ENCODE measurements around the gene NFIC. TPM values are rescaled to one million over a fixed set of nuclear protein-coding genes. Genes with fewer than 3 reads are reported as not detected.

NFIC gene
- total RNA-seq, 4 donors from 2014 or later: 165 to 297 (median 211) TPM

DNA sequence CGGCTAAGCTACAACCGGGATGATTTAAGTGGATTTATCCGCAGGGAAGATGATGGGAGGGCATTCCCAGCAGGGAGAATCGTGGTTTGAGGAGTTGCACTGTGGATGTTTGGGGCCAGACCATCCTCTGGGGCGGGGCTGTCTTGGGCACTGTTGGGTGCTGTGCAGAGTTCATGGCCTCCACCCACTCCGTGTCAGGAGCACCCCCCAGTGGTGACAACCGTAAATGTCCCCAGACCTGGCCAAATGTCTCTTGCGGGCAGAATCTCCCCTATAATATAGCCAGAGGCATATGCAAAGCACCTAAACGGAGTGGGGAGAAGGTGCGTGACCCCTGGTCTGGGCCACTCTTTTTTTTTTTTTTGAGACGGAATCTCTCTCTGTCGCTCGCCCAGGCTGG, 73.7 kb downstream of the NFIC start:
- DNase-seq (ENCODE audit: extremely low spot score): no peak
- H3K27ac ChIP-seq (replicated peaks in 1 of 4): peak overlapping the region; percentile 34 to 78 (median 72)
- H3K4me1 ChIP-seq: peaks cover 41 to 77% (median 64%) of the 10 kb centered on the region in 4 donors
- TF ChIP-seq POLR2AphosphoS5 (IDR thresholded peaks at IDR 0.05) (peak in 1 of 2 donors; percentile 34), EP300 (IDR thresholded peaks at IDR 0.05) (no peak)
- TF ChIP-seq, protein P1, sequence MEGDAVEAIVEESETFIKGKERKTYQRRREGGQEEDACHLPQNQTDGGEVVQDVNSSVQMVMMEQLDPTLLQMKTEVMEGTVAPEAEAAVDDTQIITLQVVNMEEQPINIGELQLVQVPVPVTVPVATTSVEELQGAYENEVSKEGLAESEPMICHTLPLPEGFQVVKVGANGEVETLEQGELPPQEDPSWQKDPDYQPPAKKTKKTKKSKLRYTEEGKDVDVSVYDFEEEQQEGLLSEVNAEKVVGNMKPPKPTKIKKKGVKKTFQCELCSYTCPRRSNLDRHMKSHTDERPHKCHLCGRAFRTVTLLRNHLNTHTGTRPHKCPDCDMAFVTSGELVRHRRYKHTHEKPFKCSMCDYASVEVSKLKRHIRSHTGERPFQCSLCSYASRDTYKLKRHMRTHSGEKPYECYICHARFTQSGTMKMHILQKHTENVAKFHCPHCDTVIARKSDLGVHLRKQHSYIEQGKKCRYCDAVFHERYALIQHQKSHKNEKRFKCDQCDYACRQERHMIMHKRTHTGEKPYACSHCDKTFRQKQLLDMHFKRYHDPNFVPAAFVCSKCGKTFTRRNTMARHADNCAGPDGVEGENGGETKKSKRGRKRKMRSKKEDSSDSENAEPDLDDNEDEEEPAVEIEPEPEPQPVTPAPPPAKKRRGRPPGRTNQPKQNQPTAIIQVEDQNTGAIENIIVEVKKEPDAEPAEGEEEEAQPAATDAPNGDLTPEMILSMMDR (IDR thresholded peaks at IDR 0.05): peak; percentile 32 to 53 (median 46)
- H3K4me3 ChIP-seq: no peak overlapping the region
- intact Hi-C loops (cut with DNase I): no loop called here
- H3K36me3 ChIP-seq: peaks cover 34 to 88% (median 69%) of the 10 kb centered on the region in 4 donors
- 59% methylated on average over 12 of the region's 13 CpGs for WGBS
- no peaks in the 10 kb centered on the region for H3K27me3 ChIP-seq
- H3K9me3 ChIP-seq: no peaks in the 10 kb centered on the region

DNA sequence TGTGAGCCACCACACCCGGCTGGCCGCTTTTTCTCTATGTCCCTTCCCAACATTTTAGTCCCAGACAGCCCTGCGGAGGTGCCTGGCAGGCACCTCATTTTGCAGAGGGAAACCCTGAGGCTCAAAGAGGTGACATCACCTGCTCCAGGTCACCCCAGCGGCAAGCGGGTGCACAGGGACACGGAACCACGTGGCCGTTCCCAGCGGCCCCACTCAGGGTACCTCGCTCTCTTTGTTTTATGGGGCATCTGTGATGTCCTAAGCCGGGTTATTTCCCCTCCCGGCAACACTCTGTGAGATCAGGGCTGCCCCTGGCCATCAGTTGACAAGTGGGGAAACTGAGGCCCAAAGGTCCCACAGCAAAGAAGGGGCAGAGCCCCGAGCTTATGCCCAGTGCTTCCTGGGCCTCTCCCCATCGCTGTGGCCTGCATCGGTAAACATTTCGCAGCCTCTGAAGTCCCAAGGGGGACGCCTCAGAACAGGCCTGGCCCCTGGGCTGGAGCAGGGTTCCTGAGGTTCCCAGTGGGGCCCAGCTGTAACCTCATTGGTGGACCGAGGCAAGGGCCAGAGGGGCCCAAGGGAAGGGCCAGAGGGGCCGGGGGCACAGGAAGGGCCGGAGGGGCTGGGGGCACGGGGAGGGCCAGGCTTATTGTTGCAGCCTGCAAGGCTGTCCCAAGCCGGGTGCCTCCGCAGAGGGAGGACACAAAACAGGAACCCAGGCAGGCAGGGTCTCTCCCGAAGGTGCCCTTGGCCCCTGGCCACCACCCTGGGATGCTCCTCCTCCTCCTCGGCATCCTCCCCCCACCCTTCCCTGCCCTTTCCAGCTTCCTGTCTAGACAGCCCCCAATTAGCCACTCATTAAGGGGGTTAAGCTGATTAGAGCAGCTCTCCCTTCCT, 75.0 kb downstream of the NFIC start:
- peak overlapping the region; percentile 71 to 78 (median 72) for H3K27ac ChIP-seq (replicated peaks in 1 of 4)
- H3K36me3 ChIP-seq: peaks cover 37 to 89% (median 71%) of the 10 kb centered on the region in 4 donors
- no peaks in the 10 kb centered on the region for H3K9me3 ChIP-seq
- DNase-seq (ENCODE audit: extremely low spot score): no peak
- no peak for TF ChIP-seq POLR2AphosphoS5 (IDR thresholded peaks at IDR 0.05)
- TF ChIP-seq, protein P1 (IDR thresholded peaks at IDR 0.05): no peak
- no peak for TF ChIP-seq POLR2A (IDR thresholded peaks at IDR 0.05; ENCODE audit: low read depth)
- TF ChIP-seq EP300 (IDR thresholded peaks at IDR 0.05): no peak
- peaks cover 42 to 77% (median 65%) of the 10 kb centered on the region in 4 donors for H3K4me1 ChIP-seq
- no peak overlapping the region for H3K4me3 ChIP-seq
- intact Hi-C loops (cut with DNase I): no loop called here
- H3K27me3 ChIP-seq: no peaks in the 10 kb centered on the region
- WGBS: 74% methylated on average over 20 of the region's 25 CpGs

DNA sequence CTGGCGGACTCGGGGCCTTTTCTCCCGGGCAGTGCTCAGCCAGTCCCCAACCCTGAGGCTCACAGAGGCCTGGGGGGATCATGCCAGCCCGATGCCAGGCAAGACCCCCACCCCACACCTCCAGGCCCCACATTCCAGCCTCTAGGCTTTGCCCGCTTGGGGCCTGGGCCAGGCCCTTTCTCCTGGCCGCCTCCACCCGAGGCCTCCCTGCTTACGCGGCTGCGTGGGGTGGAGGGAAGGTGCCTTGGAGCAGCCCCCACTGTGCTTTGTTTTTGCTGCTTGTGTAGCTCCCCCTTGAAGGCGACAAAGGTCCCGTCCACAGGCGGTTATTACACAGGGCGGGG, 75.6 kb downstream of the NFIC start:
- Histone ChIP-seq H3K27ac (replicated peaks in 1 of 4) (peak overlapping the region; percentile 71 to 78 (median 72)), H3K27me3 (no peaks in the 10 kb centered on the region), H3K4me1 (peaks cover 42 to 77% (median 68%) of the 10 kb centered on the region in 4 donors), H3K36me3 (peaks cover 31 to 89% (median 70%) of the 10 kb centered on the region in 4 donors), H3K9me3 (no peaks in the 10 kb centered on the region), H3K4me3 (no peak overlapping the region)
- TF ChIP-seq, protein P1 (IDR thresholded peaks at IDR 0.05): no peak
- TF ChIP-seq EP300 (IDR thresholded peaks at IDR 0.05) (no peak), POLR2A (IDR thresholded peaks at IDR 0.05; ENCODE audit: low read depth) (no peak), POLR2AphosphoS5 (IDR thresholded peaks at IDR 0.05) (no peak)
- WGBS: 69% methylated on average over 14 of the region's 14 CpGs
- intact Hi-C loops (cut with DNase I): no loop called here
- DNase-seq (ENCODE audit: extremely low spot score): no peak

DNA sequence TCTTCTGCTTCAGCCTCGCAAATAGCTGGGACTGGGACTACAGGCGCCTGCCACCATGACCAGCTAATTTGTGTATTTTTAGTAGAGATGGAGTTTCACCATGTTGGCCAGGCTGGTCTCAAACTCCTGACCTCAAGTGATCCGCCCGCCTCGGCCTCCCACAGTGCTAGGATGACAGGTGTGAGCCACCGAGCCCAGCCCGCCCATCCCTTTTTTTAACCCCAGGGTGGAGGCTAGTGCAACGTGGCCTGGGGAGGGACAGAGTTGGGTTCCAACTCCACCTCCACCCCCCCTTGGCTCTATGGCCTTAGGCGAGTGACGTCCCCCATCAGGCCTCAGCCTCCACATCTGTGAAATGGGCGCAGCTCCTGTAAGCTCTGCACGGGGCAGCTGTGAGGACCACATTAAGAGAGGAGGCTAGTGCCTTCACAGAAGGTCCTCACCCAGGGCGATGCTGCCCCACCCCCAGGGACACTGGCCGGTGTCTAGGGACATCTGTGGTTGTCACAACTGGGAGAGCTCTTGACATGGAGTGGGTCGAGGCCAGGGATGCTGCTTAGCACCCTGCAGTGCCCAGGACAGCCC, 76.2 kb downstream of the NFIC start:
- TF ChIP-seq, protein P1 (IDR thresholded peaks at IDR 0.05): no peak
- no peak for TF ChIP-seq EP300 (IDR thresholded peaks at IDR 0.05)
- no peak for TF ChIP-seq POLR2AphosphoS5 (IDR thresholded peaks at IDR 0.05)
- no peak for TF ChIP-seq POLR2A (IDR thresholded peaks at IDR 0.05; ENCODE audit: low read depth)
- WGBS: 96% methylated on average over 9 of the region's 15 CpGs
- intact Hi-C loops (cut with DNase I): no loop called here
- no peaks in the 10 kb centered on the region for H3K9me3 ChIP-seq
- no peak for DNase-seq (ENCODE audit: extremely low spot score)
- H3K4me3 ChIP-seq: no peak overlapping the region
- no peaks in the 10 kb centered on the region for H3K27me3 ChIP-seq
- H3K36me3 ChIP-seq: peaks cover 30 to 88% (median 67%) of the 10 kb centered on the region in 4 donors
- H3K4me1 ChIP-seq: peaks cover 42 to 82% (median 74%) of the 10 kb centered on the region in 4 donors
- H3K27ac ChIP-seq (replicated peaks in 1 of 4): peak overlapping the region; percentile 71 to 78 (median 72)
